ENCODE measurements around the gene TFB2M. TPM values are rescaled to one million over a fixed set of nuclear protein-coding genes. Genes with fewer than 3 reads are reported as not detected.

The TFB2M gene
- total RNA-seq, 4 donors from 2014 or later: 4.2 to 8.8 (median 7.6) TPM

DNA sequence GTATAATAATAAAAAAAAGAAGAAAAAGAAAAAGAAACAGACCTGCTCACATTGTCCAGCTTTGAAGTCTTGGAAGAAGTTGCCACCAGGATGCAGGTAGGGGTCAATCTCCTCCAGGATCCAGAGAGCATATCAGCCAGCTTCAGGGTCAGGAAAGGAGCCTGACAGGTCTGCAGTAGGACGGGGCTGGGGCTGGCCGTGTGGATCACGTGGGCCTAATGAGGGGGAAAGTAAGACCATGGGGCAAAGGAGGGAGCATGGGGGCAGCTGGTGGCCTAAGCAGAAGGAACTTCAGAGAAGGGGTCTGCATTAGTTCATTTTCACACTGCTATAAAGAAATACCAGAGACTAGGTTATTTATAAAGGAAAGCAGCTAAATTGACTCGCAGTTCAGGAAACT lies 39.7 kb downstream of the TFB2M start:
- Histone ChIP-seq H3K4me3 (no peak overlapping the region), H3K27ac (no peak overlapping the region), H3K36me3 (no peaks in the 10 kb centered on the region), H3K27me3 (no peaks in the 10 kb centered on the region), H3K9me3 (peaks cover 0 to 15% (median 0%) of the 10 kb centered on the region in 4 donors), H3K4me1 (no peaks in the 10 kb centered on the region)
- DNase-seq (ENCODE audit: low spot score in 2 of 2): no peak
- WGBS, 2 donors: 80 to 81% methylated on average over 4 of the region's 4 CpGs
- TF ChIP-seq EP300 (IDR thresholded peaks at IDR 0.05) (no peak), POLR2A (IDR thresholded peaks at IDR 0.05) (no peak)
- TF ChIP-seq, protein P1, sequence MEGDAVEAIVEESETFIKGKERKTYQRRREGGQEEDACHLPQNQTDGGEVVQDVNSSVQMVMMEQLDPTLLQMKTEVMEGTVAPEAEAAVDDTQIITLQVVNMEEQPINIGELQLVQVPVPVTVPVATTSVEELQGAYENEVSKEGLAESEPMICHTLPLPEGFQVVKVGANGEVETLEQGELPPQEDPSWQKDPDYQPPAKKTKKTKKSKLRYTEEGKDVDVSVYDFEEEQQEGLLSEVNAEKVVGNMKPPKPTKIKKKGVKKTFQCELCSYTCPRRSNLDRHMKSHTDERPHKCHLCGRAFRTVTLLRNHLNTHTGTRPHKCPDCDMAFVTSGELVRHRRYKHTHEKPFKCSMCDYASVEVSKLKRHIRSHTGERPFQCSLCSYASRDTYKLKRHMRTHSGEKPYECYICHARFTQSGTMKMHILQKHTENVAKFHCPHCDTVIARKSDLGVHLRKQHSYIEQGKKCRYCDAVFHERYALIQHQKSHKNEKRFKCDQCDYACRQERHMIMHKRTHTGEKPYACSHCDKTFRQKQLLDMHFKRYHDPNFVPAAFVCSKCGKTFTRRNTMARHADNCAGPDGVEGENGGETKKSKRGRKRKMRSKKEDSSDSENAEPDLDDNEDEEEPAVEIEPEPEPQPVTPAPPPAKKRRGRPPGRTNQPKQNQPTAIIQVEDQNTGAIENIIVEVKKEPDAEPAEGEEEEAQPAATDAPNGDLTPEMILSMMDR (IDR thresholded peaks at IDR 0.05): no peak

DNA sequence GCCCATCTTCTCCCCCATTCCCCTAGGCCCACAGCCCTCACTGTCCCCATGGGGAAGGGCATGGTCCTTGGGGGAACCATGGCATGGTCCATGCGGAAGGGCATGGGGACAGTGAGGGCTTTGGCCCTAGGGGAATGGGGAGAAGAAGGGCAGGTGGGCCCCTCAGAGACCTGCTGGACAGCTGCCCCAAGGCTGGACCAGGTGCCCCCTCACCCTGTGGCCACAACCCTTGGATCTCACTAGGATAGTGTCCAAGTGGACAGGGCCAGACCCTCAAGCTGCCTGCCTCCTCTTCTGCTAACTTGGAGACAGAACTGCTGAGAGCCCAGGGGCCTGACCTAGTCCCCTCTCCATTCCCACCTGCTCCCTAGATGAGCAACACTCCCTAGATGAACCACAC lies 46.5 kb downstream of the TFB2M start:
- DNase-seq (ENCODE audit: low spot score in 2 of 2): no peak
- H3K9me3 ChIP-seq: peaks cover 0 to 30% (median 7%) of the 10 kb centered on the region in 4 donors

DNA sequence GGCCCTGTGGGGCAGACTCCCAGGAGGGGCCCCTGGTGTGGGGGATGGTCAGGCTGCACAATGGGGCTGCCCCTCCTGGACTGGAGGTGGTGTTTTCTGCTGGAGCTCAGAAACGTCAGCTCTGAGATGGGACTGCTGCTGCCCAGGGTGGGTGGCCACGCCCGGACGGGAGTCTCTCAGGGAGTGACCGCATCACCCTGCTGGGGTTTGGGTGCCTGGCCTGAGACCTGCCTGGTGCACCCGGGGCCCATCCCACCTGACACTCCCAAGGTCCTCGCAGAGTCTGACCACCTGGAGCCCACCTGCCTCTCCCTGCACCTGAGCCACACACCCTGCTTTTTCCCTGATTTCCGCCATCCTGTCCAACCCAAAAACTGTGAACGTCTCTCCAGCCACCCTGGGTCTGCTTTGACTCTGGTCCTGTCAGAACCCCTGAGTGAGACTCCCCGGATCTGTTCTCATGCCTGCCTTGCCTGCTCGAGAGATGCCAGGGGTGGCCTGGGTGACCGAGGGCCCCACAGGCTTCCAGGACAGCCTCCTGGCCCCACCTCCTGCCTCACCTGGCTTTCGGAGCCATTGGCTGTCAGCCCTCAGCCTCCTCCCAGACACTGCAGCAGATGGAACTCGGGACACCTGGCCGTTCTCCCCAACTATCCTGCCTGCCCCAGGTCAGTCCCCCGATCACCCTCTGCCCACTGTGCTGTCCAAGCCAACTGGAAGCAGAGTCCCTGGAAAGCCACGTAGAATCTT lies 47.4 kb downstream of the TFB2M start:
- TF ChIP-seq, protein P1 (IDR thresholded peaks at IDR 0.05): no peak
- TF ChIP-seq EP300 (IDR thresholded peaks at IDR 0.05) (no peak), POLR2A (IDR thresholded peaks at IDR 0.05) (no peak)
- H3K27ac ChIP-seq: no peak overlapping the region
- peaks cover 0 to 39% (median 7%) of the 10 kb centered on the region in 4 donors for H3K9me3 ChIP-seq
- WGBS, 2 donors: 87 to 89% methylated on average over 12 to 17 of the region's 17 CpGs
- H3K36me3 ChIP-seq: no peaks in the 10 kb centered on the region
- DNase-seq (ENCODE audit: low spot score in 2 of 2): no peak
- H3K4me3 ChIP-seq: no peak overlapping the region
- H3K27me3 ChIP-seq: no peaks in the 10 kb centered on the region
- H3K4me1 ChIP-seq: no peaks in the 10 kb centered on the region

More for the DNA sequence above, 46.5 kb downstream of the TFB2M start:
- Histone ChIP-seq H3K36me3 (no peaks in the 10 kb centered on the region), H3K27ac (no peak overlapping the region), H3K4me3 (no peak overlapping the region), H3K4me1 (no peaks in the 10 kb centered on the region), H3K27me3 (no peaks in the 10 kb centered on the region)
- TF ChIP-seq POLR2A (IDR thresholded peaks at IDR 0.05): no peak
- no peak for TF ChIP-seq EP300 (IDR thresholded peaks at IDR 0.05)
- TF ChIP-seq, protein P1 (IDR thresholded peaks at IDR 0.05): no peak
- WGBS, 2 donors: 40 to 100% methylated on average over 1 of the region's 1 CpG

DNA sequence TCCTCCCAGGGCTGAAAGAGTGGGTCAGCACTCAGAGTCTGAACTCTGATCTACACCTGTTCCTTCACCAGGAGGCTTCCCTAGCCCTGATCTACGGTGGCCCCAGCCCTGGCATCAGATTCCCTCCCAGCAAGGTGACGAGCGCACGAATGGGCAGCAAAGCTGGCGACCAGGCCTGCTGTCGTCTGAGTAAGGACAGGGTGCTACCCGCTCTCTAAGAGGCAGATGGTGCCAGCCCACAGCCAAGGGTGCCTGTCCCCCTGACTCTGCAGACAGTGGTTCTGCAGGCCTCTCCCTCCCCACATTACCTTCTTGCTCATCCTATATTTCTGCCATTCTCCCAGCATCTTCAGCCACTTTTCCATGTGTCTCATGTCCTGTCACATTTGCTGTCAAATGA lies 48.7 kb downstream of the TFB2M start:
- Histone ChIP-seq H3K27me3 (no peaks in the 10 kb centered on the region), H3K4me3 (no peak overlapping the region), H3K27ac (no peak overlapping the region), H3K36me3 (no peaks in the 10 kb centered on the region), H3K4me1 (no peaks in the 10 kb centered on the region), H3K9me3 (peaks cover 0 to 50% (median 7%) of the 10 kb centered on the region in 4 donors)
- TF ChIP-seq, protein P1 (IDR thresholded peaks at IDR 0.05): no peak
- TF ChIP-seq POLR2A (IDR thresholded peaks at IDR 0.05) (no peak), EP300 (IDR thresholded peaks at IDR 0.05) (no peak)
- DNase-seq (ENCODE audit: low spot score in 2 of 2): no peak
- WGBS, 2 donors: 84 to 85% methylated on average over 7 of the region's 7 CpGs

DNA sequence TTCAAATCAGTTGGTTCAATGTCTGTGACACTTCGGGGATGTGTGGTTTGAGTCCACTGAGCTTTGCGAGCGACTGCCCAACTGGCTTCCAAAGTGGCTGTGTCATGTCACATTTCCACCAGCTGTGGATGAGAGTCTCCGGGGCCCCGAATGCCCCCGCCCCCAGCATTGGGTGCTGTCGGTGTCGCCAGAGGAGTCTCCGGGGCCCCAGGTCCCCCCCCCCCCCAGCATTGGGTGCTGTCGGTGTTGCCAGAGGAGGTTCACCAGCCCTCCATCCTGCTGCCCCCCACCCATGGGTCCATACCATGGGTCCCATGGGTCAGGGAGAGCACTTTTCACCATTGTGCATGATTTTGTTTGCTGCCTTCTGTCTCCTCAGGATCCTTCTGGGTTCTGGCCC lies 49.9 kb downstream of the TFB2M start:
- Histone ChIP-seq H3K27me3 (no peaks in the 10 kb centered on the region), H3K27ac (no peak overlapping the region), H3K36me3 (no peaks in the 10 kb centered on the region), H3K4me1 (no peaks in the 10 kb centered on the region), H3K4me3 (no peak overlapping the region), H3K9me3 (peaks cover 0 to 50% (median 7%) of the 10 kb centered on the region in 4 donors)
- no peak for TF ChIP-seq EP300 (IDR thresholded peaks at IDR 0.05)
- DNase-seq (ENCODE audit: low spot score in 2 of 2): no peak
- WGBS, 2 donors: 94 to 95% methylated on average over 3 to 8 of the region's 10 CpGs

Measured in tibial nerve (tissue), 4 donors.